NCI-H226 (cell line): ENCODE results near the gene FAM53A.
"Not testable (repeated sequence)": the region's sequence is repeated elsewhere in the genome, so short reads cannot be mapped to it uniquely, and the experiment has no call there.

Experiments used
- DNase-seq: peaks from one replicate; pipeline ENCODE4 v3.0.0-alpha.2; 2015

Gene FAM53A

DNA sequence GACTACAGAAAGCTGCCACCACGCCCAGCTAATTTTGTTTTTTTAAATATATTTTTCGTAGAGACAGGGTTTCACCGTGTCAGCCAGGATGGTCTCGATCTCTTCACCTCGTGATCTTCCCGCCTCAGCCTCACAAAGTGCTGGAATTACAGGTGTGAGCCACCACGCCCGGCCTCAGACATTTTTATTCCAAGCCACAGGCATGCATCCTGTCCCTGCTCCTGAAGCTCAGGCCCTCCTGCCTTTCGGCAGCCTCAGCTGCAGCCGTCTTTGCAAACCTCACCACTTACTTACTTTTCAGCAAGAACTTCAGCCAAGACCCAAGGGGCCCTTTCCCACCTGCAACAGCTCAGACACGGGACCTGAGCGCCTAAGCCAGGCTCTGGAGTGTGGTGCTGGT is 26.0 kb downstream of the FAM53A start:
- no peak for DNase-seq

DNA sequence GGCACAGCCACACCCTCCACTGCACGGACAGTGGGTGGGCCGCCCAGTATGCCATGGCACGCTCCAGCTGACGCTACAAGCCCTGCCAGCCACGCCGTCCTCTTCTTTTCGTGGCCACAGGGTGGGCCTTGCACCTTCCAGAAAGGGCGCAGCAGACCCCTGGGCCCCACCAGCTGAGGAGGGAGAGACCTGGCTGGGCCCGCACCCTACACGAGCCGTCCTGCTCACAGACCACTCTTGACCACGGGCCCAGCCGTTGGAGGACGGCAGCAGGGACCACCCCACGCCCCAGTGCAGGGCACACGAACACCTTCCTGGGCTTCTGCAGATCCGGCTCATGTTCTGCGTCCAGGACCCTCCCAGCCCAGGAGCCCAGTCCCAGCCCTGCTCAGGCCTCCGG is 27.1 kb downstream of the FAM53A start:
- DNase-seq: no peak

DNA sequence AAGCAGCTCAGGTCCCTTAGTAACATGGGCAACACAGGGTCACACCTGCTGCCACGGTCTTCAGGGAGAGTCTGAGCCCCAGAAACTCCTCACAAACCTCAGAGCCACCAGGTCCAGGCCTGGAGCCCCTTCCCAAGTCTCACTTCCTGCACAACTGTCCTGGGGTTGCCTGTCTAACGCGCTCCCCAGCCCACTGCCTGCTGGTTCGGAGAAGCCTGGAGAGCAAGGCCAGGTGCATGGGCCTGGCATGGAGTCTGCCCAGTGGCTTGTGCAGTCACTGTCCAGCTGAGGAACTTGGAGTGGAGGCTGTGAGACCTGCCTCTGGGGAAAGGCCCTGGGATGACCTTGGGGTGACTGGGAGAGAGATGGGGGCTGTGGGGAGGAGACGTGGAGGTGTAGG is 28.0 kb downstream of the FAM53A start:
- DNase-seq: no peak

- no peak for DNase-seq
Measured at GRCh38 chr4:1655676-1656075, 28.4 kb downstream of the FAM53A start.

- DNase-seq: no peak
Measured at GRCh38 chr4:1655081-1655480, 29.0 kb downstream of the FAM53A start.

DNA sequence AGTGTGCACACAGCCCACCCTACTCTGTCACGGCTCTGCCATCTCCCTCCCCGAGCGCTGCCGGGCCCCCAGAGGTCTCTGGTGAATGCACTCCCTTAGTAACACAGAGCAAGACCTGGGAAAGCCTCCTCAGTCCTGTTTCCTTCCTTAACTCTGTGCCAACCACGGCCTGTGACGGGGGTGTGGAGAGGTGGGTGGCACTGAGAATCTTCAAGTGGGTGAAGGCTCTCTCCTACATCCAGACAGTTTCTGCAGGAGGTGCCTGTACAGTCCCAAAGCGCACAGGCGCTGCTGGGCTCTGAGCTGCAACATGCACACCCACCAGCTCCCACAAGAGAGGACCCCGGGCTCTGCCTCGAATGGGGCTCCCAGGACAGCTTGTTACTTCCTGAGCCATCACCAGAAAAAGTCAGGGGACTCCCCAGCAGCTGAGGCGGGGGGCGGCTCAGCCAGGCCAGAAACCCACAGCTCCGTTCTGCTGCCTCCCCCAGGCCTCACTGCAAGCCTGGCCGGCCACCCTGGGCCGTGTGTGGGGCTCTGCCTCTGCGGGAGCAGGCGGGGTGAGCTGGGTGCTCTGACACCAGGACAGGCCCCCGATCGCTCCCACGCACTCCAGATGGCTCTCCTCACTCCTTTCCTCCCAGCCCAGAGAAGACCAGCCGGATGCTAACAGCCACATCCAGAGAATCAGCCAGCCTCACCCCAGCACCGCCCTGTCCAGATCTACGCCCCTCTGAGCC is 29.7 kb downstream of the FAM53A start:
- DNase-seq: no peak

DNA sequence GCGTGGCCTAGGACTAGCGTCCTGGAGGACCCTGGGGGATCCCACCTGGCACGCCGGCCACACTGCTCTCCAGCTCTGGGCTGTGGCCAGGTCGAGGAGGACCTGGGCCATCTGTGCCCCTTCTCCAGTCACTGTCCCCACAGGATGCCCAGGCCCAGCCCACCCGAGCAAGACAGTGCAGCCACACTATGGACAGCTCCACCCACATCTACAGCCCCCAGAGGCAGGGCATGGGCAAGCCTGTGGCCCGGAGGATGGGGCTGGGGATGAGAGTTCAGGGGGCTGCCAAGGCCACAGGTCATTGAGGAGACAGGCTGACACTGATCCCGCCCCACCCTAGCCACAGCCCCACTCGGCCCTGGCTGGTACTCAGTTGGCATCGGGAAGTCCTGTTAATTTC is 30.3 kb downstream of the FAM53A start:
- no peak for DNase-seq

DNA sequence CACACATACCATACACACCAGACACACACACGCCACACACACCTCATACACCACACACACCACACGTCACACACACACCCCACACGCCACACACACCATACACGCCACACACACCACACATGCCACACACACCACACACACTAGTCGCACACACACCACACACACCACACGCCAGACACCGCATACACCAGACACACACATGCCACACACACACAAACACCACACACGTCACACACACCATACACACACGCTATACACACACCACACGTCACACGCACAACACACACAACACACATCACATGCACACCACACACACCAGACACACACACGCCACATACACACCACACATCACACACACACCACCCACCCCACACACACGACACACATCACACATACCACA is 32.0 kb downstream of the FAM53A start:
- DNase-seq: no peak

GRCh38 chr4:1651609-1652008 is 32.5 kb downstream of the FAM53A start:
- no peak for DNase-seq

DNA sequence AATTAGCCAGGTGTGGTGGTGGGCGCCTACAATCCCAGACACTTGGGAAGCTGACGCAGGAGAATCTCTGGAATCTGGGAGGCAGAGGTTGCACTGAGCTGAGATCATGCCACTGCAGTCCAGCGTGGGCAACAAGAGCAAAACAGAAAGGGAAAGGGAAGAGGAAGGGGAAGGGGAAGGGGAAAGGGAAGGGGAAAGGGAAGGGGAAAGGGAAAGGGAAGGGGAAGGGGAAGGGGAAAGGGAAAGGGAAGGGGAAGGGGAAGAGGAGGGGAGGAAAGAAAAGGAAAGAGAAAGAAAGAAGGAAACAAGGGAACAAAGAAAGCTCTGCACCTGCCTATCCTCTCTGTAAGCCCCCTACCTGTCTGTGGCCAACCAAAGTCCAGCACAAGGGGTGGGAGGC is 35.2 kb downstream of the FAM53A start:
- no peak for DNase-seq

DNA sequence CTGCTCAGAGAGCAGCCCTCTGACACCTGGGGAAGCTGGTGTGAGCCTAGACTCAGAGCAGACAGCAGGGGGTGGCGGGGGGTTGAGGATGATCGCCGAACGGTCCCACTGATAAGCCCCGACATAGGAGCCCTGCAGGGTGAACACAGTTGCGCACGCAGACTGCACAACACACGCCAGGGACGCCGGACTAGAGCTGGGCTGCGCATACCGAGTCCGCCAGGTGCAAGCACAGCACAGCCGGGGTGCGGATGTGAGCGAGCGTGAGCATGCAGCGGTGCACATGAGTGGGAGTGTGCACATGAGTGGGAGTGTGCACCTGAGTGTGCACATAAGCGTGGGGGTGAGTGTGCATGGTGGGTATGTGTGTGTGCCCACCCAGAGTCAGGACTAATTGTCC is 36.7 kb downstream of the FAM53A start:
- no peak for DNase-seq

DNA sequence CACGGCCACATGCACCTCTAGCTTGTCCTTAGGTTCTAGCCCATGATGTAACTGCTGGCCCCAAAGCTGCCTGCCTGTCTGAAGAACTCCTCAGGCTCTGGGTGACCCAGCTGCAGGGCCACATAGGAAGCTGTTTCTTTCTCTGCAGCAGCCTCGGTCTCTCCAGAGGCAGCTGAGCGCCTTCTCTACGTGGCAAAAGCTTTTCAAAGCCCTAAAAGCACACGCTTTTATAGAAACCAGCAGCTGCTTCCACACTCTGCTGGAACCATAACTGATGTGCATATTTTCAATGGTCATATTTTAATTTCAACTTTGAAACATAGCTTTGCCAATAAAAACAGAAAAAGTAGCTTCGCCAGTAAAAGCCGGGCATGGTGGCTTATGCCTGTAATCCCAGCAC is 37.4 kb downstream of the FAM53A start:
- no peak for DNase-seq

DNA sequence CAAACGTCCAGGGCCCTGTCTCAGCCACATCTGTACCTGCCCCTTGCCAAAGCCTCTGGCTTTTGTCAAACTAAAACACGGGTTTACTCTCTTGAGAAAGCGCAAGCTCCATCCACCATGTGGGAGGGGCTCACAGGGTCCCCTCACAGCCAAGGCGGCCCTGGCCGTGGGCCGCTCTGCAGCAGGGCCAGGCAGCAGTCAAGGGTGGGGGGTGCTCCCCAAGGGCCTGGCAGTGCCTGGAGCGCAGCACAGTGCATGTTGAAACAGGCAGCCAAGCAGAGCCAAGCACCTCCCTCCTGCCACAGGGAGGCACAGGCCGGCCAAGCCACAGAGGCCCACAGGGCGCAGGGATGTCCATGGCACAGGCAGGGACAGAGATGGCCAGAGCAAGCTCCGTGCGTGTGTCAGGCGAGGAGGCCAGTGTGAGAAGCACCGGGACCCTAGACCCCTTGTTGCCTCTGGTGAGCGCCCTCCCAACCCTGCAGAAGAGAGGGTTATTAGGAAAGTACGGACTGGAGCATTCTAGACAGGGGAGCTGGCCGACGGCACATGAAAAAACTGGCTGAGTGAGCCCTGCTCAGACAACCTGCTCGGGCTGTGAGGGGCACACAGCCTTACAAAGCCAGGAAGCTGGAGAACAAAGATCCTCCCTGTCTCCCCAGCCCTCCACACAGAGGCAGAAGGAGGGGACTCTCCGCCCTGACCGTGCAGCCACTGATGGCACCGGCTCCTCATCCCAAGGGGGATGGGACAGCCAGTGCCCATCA is 39.0 kb downstream of the FAM53A start:
- DNase-seq: peak; percentile 11

DNA sequence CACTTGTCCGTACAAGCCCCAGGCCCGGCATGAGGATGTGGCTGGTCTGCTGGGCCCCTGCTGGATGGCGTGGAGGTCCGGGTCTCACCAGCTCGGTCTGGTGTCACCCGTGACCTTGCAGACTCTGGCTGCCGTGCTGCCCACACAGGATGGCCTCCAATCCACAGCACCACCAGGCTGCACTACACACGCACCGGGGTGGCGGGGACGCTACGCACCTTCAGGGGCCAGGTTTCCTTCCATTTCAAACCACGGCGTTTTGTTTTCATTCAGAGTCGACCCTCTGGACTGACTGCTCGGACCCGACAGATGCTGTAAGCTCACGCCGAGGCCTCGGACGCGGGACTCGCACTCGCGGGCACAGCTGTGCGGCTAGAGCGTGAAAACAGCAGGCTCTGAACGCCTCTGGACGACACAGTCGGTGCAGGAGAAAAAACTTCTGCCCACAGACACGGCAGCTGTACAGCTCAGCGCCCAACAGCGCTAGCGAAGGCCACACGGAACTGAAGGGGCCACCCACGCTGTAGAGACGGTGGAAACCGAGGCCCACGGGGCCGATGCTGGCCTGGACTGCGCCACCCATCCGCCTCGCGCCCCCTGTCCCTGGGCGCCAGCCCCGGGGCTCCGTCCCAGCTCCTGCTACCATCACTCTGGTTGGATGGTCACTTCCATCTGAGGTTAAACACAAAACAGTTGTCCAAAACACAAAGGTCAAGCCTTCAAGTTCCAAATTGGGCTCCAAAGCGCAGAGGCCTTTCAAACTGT is 40.0 kb downstream of the FAM53A start:
- DNase-seq: no peak

- no peak for DNase-seq
Measured at GRCh38 chr4:1642196-1642951, 41.7 kb downstream of the FAM53A start.

DNA sequence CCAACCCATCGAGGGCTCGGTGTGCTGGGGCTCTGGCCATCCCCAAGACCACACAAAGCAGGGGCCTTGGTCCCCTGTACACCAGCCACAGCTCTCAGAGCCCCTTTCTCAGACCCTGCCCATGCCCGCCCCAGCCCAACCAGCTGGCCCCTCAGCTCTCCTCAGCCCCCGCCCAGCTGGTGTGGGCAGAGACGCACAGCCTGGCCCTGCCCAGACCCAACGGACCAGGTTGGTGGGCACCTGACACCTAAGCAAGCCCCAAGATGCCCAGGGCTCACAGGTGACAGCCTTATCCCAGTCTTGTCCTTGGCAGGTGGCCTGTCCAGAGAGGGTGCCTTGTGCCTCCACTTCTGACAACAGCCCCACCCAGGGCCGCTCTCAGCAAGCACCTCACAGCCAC is 42.4 kb downstream of the FAM53A start:
- no peak for DNase-seq

- DNase-seq: not testable (repeated sequence)
Measured at GRCh38 chr4:1640716-1641503, 43.2 kb downstream of the FAM53A start.

GRCh38 chr4:1640190-1640589 is 43.9 kb downstream of the FAM53A start:
- no peak for DNase-seq

- DNase-seq: no peak
Measured at GRCh38 chr4:1639299-1639868, 44.7 kb downstream of the FAM53A start.

GRCh38 chr4:1638873-1639272 is 45.2 kb downstream of the FAM53A start:
- DNase-seq: no peak

- no peak for DNase-seq
Measured at GRCh38 chr4:1638272-1638598, 45.9 kb downstream of the FAM53A start.
